Smooth muscle cell of trachea (primary cell): ENCODE results near the gene DAD1. TPM values are rescaled to one million over a fixed set of nuclear protein-coding genes. Genes with fewer than 3 reads are reported as not detected.

Source experiments
- total RNA-seq: library from RNA; depleted of rRNA; stranded (reverse); fragments of >200 nt; gene quantifications from 2 replicates; pipeline ENCODE4 v1.2.1, GENCODE V29; 2014

Gene DAD1
- total RNA-seq, result 272 and 342 TPM in 2 replicates

DNA sequence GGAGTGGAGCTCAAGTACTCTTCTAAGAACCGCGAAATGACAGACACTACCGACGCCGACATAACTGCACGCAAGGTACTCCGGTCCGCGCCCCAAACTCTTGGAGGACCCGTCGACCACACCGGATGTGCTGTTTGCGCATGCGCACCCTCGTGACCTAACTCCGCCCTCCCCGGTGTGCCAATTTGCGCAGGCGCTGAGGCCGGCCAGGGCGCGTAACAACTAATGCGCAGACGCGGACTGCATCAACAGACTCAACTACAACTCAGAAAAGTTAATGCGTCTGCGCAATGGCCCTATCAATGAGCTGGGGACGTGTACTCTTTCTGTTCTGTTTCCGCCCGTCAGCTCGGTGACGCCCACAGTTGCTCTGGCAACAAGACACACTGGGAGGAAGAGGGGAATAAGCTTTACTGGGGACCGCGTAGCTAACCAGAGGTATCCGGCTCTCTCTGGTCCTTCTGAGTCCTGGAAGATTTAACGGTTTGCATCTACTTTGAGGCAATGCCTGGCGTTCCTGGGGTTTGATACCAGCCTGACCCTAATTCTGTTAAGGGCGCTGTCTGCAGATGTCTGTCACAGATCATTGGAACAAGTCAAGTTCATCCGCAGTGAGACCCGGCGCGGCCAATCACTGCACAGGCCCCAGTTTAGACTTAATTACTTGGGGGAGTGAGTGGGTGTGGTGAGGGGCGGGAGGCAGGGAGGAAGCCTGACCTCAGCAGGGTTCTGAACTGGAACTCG is at the start of gene DAD1:
Gene DAD1 (minus strand): TSS at position 129 of the 744 bp plus-strand sequence. CDS start 67 bp downstream, at position 62.

DNA sequence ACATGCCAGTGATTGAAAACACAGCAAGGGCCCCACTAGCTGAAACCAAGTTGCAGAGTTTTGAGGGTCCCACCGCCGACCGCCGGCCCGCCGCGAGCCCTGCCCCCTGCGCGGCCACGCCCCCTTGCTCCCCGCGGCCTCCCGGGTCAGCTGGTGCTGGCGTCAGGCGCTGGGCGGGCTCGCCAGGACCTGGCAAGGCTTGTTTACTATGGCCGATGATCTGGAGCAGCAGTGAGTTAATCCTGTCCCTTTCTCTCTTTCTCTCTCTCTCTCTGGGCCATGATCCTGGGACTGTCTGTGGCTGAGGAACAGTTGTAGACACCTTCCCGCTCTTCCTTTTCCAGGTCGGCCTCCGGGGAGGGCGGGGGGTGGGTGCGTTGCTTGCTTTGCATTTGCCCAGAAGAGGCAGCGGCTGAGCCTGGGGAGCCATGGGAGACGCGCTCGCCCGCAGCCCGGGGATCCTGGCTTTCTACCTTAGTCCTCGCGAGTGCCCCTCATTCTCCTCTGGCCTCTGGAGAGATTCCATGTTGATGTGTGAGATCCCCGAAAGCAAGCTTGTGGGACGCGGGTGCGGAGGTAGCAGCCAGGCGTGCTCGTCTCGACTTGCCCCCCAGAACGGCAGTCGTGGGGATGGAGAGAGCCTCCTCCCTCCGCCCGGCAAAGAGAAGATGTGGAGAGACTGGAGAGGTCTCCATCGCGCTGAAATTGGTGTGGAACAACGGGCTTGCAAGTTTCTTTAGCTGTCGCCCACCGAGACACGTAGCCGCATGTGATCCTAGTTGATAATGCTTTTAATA is 9.3 kb upstream of the DAD1 start, which contains the start of gene ABHD4:
Gene ABHD4 (plus strand): TSS at position 202 of the 797 bp plus-strand sequence. CDS start 7 bp downstream, at position 209.

Other genes starting within 250 kb of the DAD1 start
- gene ABHD4, start 9.1 kb upstream of the DAD1 start, total RNA-seq, result 26.6 and 35.7 TPM in 2 replicates
- gene OR6J1, start 55.1 kb upstream of the DAD1 start, total RNA-seq, result under 0.01 TPM in 1 of 2 replicates, not detected in the other
- 45.5 and 75.6 TPM in 2 replicates for gene OXA1L, start 177.5 kb upstream of the DAD1 start, total RNA-seq
- gene SLC7A7, start 226.2 kb upstream of the DAD1 start, total RNA-seq, result 2.0 and 7.1 TPM in 2 replicates
- gene MRPL52, start 240.7 kb upstream of the DAD1 start, total RNA-seq, result 30.3 and 64.3 TPM in 2 replicates
- 468 and 649 TPM in 2 replicates for gene MMP14, start 247.4 kb upstream of the DAD1 start, total RNA-seq